DMS79 (cell line): ENCODE measurements around the gene DGLUCY.
"Not testable (repeated sequence)": the region's sequence is repeated elsewhere in the genome, so short reads cannot be mapped to it uniquely, and the experiment has no call there.

Experiments
- DNase-seq: peaks from one replicate; lab custom pipeline; 2025; lab: John Stamatoyannopoulos, UW

Gene DGLUCY

DNA sequence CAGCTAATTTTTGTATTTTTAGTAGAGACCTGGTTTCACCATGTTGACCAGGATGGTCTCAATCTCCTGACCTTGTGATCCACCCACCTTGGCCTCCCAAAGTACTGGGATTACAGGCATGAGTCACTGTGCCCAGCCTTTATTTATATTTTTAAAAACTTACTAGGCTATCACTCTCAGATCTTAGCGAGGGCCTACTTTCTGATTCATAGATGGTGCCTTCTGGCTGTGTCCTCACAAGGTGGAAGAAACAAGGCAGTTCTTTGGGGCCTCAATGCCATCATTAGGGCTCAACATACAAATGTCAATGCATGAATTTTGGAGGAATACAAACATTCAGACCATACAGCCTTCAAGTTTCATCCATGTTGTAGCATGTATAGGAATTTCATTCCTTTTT is 2.4 kb upstream of the DGLUCY start:
- no peak for DNase-seq

DNA sequence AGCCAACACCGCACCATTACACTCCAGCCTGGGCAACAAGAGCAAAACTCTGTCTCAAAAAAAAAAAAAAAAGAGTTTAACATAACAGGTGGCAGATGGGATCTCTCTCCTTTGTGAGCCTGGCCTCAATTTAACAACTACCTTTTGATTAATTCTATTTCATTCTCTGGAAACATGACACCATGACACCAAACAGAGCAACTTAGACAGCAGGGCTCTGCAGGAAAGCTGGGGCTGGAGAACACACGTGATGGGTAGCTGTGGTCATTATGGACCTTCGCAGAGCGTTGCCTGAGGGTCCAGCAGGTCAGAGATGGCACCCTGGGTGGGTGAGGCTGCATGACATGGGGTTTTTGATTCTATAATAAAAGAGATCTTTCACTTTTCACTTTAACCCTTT is 1.7 kb upstream of the DGLUCY start:
- DNase-seq, result no peak

DNA sequence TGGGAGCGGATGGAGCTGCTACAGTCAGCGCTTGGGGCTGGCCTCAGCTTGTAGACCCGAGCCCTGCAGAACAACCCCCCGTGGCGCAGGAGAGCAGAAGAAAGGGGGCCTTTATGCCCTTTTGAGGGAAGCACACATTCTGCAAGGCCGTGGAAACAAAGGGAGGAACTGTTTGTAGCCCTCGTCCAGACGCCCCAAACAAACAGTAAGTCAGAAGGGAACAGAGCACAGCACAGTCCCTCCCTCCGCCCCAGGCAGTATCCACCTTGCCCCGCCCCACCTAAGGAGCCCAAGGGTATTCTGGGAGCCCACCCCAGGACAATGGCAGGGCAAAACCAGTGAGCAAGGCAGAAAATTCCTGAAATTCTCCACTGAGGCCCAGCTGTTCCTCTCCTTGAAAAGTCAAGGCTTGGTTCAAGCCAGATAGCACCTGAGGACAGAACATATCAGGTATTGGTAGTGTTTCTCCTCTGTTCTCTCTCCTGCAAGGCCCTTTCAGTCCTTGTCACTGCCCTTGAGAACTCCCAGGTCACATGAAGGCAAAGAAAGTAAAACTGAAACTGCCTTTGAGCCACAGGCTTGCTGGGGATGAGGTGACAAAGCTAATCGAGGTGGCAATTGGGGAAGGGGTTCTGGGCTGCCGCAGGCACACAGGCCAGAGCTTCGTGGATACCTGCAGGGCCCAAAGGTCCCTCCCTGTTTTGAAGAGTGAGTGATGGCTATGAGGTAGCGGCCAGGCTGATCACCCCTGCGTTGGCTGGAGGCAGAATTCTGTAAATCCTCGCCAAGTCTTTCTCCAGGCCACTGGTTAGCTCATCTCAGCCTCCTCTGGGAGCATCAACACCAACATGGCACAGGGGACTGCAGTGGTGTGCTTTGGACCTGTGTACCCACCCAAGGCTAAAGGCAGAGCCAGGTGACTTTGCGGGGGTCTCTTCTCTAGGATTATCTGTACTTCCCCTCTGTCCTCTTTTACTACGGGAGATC is 499 bp downstream of the DGLUCY start:
- DNase-seq, result peak; percentile 96

GRCh38 chr14:91115986-91116770 is 2.3 kb downstream of the DGLUCY start:
- DNase-seq, result peak; percentile 89

DNA sequence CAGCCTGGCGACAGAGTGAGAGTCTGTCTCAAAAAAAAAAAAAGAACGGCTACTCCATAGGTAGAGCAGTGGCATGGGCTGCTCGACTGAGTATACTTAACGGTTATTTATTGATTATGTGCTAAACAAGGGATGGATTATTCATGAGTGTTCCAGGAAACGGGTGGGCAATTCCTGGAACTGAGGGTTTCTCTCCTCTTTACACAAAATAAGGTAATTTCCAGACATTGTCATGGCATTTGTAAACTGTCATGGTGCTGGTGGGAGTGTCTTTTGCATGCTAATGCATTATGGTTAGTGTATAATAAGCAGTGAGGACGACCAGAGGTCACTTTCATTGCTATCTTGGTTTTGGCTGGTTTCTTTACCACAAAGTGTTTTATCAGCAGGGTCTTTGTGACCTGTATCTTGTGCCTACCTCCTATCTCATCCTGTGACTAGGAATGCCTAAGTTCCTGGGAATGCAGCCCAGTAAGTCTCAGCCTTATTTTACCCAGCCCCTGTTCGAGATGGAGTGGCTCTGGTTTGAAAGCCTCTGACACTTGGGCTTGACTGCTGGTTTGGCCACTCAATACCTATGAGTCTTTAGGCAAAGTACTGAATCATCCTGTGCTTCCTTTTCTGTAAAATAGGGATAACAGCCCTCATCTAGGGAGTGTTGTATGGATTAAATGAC is 3.2 kb downstream of the DGLUCY start:
- no peak for DNase-seq

- DNase-seq, result no peak
These were observed 4.1 kb downstream of the DGLUCY start for GRCh38 chr14:91117960-91118359.

DNA sequence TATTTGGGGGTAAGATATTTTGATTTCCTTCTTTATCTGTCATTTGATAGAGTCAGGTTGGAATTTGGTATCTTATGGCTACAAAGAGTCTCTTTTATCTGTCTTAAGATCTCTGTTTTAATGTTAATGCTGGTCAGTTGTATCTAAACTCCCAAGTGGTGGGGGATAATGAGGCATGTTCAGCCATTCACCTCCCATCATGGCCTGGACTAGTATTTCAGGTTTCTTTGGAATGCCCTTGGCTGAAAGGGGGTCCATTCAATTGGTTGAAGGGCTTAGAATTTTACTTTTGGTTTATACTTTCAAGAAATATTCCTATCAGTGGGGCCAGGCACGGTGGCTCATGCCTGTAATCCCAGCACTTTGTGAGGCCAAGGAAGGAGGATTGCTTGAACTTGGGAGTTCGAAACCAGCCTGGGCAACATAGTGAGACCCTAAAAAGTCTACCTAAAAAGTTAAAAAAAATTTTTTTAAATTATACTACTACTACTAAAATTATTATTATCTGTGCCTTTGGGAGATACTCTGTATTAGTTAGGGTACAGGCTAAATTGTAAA is 4.7 kb downstream of the DGLUCY start:
- no peak for DNase-seq

DNA sequence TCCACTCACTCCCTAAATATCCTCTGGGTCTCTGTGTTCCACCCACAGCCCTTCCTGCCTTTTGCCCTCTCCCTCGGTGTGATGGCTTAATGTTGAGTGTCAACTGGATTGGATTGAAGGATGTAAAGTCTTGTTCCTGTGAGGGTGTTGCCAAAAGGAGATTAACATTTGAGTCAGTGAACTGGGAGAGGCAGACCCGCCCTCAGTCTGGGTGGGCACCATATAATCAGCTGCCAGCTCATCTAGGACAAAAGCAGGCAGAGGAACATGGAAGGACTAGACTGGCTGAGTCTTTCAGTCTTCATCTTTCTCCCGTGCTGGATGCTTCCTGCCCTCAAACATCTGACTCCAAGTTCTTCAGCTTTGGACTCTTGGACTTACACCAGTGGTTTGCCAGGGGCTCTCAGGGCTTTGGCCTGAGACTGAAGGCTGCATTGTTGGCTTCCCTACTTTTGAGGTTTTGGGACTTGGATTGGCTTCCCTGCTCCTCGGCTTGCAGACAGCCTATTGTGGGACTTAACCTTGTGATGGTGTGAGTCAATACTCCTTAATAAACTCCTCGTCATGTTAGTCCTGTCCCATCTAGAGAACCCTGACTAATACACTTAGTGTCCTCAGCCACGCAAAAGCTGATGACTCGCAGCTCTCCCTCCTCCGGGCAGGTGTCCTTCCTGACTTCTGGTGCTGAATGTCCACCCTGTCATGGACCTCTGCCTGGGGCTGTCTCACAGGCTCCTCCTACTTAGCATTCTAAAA is 5.9 kb downstream of the DGLUCY start:
- DNase-seq, result no peak

GRCh38 chr14:91123201-91123600 is 9.3 kb downstream of the DGLUCY start:
- peak; percentile 82 for DNase-seq

DNA sequence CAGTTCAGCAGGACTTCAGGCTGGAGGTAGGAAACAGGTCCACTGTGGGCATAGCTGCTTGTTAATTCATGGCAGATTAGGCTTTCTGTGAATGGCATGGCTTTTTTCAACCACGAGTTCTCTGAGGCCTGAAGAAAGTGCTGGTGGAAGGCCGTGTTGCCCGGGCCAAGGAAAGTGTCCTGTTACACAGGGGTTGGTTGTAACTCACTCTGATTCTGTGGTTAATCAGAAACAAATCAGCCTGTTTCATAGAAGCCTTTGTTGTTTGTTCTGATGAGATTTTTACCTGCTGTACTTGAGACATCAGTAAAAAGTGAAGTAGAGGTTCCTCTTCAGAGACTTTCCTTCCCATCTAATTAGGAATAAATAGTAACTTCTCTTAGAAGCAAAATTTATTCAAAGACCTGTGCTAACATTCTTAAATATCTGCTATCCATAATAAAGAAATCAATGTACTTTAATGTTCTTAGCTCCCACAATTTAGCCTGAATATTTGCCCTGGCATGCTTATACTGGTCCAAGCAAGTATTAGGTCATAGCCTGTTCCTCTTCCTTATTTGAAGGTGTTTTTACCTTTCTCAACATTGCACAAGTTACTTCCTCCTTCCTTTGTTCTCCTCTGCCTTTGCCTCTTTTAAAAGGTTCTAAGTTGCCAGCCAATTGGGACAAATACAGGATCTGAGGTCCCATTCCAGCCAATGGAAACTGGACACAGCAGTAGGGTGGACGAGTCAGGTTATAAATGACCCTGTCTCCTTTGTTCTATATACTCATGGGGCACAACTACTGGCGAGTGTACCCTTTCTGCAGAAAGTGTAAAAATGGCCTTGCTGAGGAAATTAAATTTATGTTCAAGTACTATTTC is 10.8 kb downstream of the DGLUCY start:
- not testable (repeated sequence) for DNase-seq

DNA sequence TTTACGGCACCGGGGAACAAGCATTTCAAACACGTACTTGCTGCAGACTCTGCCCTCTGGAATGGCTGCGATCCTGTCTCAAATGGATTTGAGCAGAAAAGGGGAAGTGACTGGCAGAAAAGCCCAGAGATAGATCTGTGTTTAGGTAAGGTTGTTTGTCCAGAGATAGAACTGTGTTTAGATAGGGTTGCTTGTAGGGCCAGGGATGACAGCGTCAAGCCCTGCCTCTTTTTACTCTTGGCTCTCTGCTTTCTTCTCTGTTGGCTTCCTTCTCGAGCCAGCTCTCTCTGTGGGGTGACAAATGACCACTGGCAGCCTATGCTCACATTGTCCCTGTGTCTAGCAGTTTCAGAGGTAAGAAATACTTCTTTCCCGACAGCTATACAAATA is 11.4 kb downstream of the DGLUCY start:
- DNase-seq, result no peak

DNA sequence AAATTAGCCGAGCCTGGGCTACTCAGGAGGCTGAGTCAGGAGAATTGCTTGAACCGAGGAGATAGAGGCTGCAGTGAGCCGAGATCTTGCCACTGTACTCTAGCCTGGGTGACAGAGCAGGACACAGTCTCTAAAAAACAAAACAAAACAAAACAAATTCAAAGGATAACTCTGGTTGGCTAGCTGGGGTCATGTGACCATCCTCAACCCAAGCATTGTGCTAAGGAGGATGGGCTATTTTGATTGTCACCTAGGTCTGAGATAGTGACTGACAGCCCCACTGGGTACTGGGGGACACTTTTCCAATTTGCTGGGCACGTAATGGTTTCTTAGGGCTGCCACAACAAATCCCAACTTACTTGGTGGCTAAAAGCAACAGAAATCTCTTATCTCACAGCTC is 11.9 kb downstream of the DGLUCY start:
- DNase-seq, result no peak

GRCh38 chr14:91126761-91127160 is 12.9 kb downstream of the DGLUCY start:
- no peak for DNase-seq

DNA sequence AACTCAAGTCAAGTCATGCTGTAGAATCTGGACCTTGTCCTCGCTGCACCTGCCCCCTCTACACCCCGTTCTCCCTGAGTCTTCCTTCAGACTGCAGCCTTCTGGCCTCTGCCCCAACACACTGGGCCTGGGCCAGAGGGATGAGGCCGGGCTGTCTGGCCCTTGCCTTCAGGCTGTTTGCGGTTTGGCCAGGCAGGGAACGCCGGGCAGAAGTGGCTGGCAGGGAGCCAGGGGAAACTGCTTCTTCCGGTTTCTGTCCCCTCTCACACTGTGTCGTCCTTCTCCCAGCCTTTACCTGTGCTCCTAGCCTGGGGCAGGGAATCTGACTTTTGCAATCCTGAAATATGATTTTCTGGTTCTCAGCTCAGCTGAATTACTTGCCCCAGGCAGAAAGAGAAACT is 13.5 kb downstream of the DGLUCY start:
- peak; percentile 90 for DNase-seq

DNA sequence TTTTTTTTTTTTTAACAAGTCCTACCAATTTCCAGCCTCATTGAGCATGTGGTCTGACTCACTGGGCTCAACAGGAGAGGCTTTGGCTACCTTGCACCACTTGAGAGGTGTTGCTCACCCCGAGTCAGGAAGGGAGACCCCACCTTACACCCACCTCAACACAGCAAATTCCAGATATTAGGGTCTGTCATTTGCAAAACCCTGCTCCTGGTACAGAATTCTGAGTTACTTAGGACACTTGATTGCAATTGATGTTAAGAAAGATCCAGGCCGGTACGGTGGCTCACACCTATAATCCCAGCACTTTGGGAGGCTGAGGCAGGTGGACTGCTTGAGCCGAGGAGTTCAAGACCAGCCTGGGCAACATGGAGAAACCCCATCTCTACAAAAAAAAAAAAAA is 14.1 kb downstream of the DGLUCY start:
- DNase-seq, result no peak

GRCh38 chr14:91128699-91129098 is 14.8 kb downstream of the DGLUCY start:
- no peak for DNase-seq

DNA sequence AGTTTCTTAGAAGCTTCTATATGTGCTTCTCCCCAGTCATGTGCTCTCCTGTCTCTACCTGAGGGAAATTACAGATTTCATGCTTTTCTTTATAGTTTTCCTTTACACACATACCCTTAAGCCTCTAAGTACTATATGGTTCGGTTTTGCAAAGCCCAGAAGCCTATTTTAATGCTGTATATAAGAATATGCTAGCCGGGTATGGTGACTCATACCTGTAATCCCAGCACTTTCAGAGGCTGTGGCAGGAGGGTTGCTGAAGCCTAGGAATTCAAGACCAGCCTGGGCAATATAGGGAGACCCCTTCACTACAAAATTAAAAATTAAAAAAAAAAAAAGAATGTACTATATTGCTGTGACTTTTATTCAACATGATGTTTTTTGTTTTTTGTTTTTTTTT is 15.4 kb downstream of the DGLUCY start:
- DNase-seq, result no peak

- no peak for DNase-seq
These were observed 21.2 kb downstream of the DGLUCY start for GRCh38 chr14:91135039-91135438.

DNA sequence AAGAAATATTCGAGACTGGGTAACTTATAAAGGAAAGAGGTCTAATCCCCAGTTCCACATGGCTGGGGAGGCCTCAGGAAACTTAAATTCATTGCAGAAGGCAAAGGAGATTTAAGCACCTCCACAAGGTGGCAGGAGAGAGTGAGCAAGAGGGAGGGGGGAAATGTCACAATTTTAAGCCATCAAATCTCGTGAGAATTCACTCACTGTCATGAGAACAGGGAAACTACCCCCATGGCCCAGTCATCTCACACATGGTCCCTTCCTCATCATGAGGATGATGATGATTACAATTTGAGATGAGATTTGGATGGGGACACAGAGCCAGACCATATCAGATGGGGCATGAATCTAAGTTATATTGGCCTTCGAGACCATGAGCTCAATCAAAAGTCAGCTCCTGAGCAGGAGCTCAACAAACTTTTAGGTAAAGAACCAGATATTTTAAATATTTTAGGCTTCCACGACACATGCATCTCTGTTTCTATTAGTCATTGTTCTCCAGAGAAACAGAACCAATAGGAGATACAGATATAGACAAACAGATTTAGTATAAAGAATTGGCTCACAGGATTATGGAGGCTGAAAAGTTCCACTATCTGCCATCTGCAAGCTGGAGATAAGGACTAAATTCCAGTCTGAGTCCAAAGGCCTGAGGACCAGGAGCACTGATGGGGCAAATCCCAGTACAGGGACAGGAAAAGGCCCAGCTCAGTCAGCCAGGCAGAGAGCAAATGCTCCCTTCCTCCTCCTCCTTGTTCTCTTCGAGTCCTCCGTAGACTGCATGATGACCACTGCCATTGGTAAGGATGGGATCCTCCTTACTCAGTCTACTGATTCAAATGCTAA is 24.9 kb downstream of the DGLUCY start:
- DNase-seq, result no peak

DNA sequence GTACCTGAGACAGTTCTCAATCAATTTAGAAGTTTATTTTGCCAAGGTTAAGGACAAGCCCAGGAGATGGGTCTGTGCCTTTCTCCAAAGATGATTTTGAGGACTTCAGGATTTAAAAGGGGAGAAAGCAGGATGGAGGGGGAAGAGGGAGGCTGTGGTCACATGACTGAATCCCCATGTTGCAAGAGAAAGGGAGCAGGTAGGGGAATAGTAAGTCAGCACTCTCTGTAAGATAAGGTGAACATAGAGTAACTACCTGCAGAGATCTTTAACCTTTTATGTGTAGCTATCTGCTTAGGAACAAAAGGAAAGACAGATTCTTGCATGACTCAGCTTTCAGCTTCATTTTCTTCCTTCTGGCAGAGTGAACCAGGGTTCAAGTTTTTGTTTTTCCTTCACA is 25.9 kb downstream of the DGLUCY start:
- DNase-seq, result no peak
